GM21825 (cell line): Measurements from ENCODE around the gene TMEM14A.
A peak's percentile ranks its signal among the peaks of the same experiment; 100 is the strongest.

Experiments
- ATAC-seq: cut with Tn5 transposase; IDR thresholded peaks from one replicate; pipeline ENCODE4 v1.9.1; 2021; ENCODE audit warnings: mild to moderate bottlenecking, moderate library complexity; ENCODE audit not compliant: unreplicated experiment

TMEM14A gene, protein sequence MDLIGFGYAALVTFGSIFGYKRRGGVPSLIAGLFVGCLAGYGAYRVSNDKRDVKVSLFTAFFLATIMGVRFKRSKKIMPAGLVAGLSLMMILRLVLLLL

GRCh38 chr6:52670502-52671409 lies at the start of gene TMEM14A:
Gene TMEM14A (plus strand): TSS chr6:52671113. CDS start chr6:52677103, 5,990 bp downstream.
- peak; percentile 96 for ATAC-seq

- ATAC-seq: no peak
These were observed 49.3 kb upstream of the TMEM14A start for GRCh38 chr6:52621631-52622030.

DNA sequence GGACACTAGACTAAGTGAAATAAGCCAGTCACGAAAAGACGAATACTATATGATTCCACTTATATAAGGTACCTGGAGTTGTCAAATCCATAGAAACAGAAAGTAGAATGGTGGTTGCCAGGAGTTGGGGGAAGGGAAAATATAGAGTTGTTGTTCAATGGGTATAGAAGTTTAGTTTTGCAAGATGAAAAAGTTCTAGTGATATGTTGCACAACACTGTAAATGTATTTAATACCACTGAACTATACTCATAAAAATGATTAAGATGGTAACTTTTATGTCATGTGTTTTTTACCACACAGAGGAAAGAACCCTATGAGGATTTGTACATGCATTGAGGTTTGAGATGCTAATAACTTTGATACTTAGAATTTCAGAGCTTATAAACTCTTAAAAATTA lies 48.1 kb upstream of the TMEM14A start:
- no peak for ATAC-seq

GRCh38 chr6:52632011-52632410 lies 38.9 kb upstream of the TMEM14A start:
- ATAC-seq: no peak

- no peak for ATAC-seq
These were observed 36.7 kb upstream of the TMEM14A start for GRCh38 chr6:52634211-52634610.

DNA sequence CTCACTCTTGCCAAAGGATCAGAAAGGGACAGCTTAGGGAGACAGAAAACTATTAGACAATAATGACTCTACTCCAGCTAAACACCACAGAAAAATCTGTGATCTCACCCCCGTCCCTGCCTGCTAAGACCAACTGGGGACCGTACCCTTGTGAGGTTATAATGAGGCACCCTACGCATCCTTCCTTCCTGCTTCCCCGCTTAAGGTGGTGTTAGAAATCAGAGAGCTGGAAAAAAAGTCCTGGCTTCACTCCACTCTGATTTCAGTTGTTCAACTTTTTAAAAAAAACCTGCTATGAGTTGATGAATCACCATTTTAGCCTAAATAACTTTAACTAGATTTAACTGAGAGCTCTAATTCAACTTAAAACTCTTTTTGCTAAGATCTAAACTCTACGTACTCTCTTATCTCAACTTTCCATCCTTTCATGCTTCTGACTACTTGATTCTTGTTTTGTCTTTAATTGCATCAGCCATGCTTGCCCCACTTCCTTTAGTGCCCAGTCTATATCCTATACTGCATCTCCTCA lies 35.8 kb upstream of the TMEM14A start:
- no peak for ATAC-seq

DNA sequence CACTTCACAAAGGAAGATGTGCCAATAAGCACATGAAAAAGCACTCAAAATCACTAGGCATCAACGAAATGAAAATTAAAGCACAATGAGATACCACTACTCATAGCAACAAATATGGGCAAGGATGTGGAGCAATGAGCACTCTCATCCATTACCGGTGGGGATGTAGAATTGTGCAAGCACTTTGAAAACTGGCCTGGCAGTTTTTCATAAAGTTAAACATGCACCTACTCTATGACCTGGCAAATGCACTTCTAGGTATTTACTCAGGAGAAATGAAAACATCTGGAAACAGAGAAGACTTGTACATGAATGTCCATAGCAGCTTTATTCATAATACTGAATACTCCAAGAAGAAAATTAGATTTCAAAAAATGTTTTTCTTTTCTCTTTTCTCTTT lies 34.1 kb upstream of the TMEM14A start:
- no peak for ATAC-seq

- ATAC-seq: no peak
These were observed 31.4 kb upstream of the TMEM14A start for GRCh38 chr6:52639493-52639892.

DNA sequence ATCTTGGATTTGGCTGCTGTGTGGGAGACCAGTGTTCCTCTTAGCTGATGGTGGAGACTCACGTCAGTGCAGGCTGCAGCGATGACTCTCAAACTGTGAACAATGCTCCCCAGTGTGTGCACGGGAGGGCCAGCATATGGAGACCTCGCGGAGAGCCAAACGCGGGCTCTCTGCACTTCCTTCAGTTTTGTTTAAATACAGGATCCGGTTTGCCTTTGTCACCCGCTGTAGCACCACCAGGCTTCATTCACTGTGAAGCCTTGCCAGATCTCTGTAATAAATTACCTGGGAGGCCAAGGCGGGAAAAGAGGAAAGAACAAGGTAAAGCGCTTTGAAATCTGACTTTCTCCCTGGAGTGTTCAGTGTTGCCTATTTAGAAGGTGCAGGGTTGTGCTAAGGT lies 30.7 kb upstream of the TMEM14A start:
- ATAC-seq: no peak

GRCh38 chr6:52640916-52641315 lies 30.0 kb upstream of the TMEM14A start:
- ATAC-seq: no peak

DNA sequence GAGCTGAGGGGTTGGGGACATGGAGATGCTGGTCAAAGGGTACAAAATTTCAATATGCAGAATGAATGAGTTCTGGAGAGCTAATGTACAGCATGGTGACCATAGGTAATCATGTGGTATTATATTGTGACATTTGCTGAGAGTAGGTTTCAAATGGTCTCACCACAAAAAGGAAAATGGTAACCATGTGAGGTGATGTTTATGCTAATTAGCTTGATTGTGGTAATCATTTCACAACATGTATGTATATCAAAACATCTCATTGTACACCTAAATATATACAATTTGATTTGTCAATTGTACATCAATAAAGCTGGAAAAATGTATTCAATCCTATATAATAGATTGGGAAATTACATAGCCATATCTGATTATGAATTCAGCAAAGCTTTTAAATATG lies 29.5 kb upstream of the TMEM14A start:
- ATAC-seq: no peak

GRCh38 chr6:52641826-52642225 lies 29.1 kb upstream of the TMEM14A start:
- no peak for ATAC-seq

DNA sequence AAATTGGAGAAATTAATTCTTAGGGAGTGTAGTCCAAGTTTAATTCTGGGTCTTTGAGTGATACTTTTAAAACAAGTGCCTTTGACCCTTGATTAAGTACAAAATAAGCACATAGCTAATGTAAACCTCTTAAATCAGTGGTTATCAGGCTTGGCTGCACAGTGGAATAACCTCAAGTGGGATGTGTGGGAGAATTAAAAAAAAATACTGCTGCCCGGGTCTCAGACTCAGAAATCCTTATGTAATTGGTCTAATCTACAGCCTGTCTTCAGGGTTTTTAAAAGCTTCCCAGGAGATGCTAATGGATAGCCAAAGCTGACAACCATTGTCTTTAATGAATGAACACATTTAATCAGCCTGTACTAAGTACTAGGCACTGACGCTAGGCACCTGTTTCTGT lies 28.5 kb upstream of the TMEM14A start:
- no peak for ATAC-seq

GRCh38 chr6:52643158-52643557 lies 27.8 kb upstream of the TMEM14A start:
- no peak for ATAC-seq

DNA sequence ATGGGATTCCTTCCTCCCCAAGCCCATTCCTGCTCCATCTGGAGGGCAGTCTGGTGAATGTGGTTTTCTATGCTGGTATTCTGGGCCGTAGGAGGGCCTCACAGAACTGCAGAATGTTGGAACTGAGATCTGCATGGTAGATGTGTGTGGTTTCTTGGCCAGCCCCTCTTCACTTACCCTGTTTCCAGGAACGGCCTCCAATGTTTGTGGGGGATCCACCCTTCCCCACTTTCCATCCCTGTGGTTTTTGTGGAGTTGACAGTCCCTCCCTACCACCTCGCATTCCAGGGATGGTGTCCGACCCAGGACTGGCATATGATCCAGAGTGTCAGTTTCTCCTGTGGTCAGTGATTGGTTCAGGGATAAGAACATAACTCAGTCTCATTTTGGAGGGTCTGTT lies 26.7 kb upstream of the TMEM14A start:
- ATAC-seq: no peak

DNA sequence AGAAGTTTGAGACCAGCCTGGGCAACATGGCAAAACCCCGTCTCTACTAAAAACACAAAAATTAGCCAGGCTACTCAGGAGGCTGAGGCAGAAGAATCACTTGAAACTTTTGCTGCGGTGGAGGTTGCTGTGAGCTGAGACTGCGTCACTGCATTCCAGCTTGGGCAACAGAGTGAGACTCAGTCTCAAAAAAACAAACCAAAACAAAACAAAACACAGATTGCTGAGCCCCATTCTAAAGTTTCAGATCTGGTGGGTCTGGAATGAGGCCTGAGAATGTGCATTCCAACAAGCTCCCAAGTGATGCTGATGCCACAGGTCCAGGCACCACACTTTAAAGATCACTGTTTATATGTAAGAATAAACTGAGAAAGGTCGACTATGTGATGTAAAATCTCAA lies 24.9 kb upstream of the TMEM14A start:
- no peak for ATAC-seq

GRCh38 chr6:52647199-52647598 lies 23.7 kb upstream of the TMEM14A start:
- no peak for ATAC-seq

- no peak for ATAC-seq
These were observed 21.3 kb upstream of the TMEM14A start for GRCh38 chr6:52649536-52650160.

GRCh38 chr6:52650941-52651340 lies 20.0 kb upstream of the TMEM14A start:
- ATAC-seq: no peak

- no peak for ATAC-seq
These were observed 17.8 kb upstream of the TMEM14A start for GRCh38 chr6:52653151-52653550.

- no peak for ATAC-seq
These were observed 16.9 kb upstream of the TMEM14A start for GRCh38 chr6:52654007-52654406.

GRCh38 chr6:52654592-52654991 lies 16.3 kb upstream of the TMEM14A start:
- no peak for ATAC-seq
